Stimulated activated CD4-positive, alpha-beta T cell treated with anti-CD3 and anti-CD28 coated beads, Interleukin-12 subunit alpha, Interleukin-12 subunit beta, amount 100 ng/mL, for 4 hours (primary cell): Measurements from ENCODE around the gene EPHA1.

Experiments used
- DNase-seq: peaks from one replicate; pipeline ENCODE4 v3.0.0-alpha.2; 2020

Gene EPHA1

DNA sequence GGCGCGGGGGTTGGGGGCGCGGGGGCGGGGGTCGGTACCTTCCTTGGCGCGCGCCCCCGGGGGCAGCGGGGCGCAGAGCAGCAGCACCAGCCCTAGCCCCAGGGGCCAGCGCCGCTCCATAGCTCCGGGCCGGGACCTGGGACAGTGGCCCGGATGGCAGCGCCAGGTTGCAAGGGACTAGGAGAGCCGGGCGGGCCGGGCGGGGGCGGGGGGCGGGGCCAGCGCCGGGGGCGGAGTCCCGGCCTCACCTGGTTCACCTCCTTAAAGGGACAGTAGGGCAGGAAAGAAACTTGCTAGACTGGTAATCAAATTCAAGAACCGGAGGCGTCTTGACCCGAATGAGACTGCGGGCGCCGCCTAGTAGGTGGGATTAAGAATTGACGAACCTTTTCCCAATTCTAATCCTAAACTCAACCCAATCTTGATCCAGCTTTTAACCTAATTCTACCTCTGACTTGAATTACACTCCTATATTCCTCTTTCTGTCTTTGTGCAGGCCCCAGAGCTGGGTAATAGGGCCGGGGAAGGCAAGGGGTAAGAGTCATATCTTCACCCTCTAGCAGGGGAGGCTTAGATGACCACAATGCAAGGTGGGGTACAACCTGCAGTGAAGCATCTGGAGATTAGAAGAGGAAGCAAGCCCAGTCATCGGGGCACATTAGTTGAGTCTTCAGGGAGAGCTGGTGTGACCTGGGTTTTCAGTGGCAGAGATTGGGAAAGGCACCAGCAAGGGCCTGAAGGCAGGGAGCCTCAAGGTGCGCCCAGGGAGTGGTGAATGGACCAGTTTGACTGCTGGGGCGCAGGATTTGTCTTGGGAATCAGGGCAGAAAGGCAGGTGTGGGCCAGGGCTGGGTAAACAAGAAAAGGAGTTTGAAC lies at the start of gene EPHA1:
Gene EPHA1 (minus strand): TSS at position 171 of the 876 bp plus-strand sequence. CDS start 51 bp downstream, at position 120.
- DNase-seq = peak; percentile 40

DNA sequence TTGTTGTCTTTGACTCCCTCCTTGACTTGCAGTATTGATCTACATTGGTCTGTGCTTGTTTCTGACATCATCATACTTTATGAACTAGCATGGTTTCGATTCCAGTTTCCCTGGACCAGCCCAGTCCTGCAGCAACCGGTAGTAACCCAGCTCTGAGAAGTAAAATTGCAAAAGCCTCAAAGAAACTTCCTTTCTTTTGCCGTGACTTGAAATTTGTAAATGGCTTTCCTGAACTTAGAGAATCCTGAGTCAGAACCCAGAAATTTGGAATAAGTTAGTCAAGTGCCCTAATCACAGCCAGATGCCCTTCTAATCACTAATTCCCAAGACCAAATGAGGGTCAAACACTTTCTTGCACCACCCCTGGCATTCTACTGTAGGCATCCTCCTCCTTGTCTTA lies 49.6 kb upstream of the EPHA1 start:
- no peak for DNase-seq

DNA sequence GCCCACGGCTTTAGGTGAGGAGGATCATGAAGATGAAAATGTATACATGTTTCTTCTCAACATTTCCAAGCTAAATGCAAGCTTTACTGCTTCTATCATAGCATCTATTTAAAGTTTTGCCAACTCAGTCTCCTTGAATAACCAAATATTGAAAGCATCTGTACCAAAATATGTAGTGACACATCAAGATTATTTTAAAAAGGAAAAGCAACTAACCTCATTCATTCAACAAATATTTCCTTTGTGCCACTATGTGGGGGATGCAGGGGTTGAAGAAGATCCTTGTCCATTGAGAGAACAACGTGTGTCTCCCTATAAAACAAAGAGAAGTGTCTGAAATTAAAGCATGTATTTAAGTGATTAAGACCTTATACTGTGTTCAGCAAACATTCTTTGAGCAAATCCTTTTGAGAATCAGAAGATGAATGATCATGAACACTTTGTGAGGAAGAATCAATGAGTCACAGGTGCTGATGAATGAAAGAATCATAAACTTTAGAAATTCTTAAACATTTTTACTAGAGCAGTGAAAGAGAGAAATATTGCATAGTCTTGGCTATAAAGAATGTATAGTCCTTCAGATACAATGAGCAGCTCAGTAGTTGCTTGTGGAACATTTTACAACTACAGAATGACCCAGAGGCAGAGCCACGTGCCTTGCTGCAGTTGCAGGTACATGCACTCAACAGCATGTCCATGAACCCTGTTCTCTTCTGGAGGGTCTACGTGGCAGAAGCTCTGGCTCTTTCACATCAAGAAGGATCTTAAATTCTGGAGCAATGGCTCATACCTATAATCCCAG lies 48.5 kb upstream of the EPHA1 start:
- no peak for DNase-seq

DNA sequence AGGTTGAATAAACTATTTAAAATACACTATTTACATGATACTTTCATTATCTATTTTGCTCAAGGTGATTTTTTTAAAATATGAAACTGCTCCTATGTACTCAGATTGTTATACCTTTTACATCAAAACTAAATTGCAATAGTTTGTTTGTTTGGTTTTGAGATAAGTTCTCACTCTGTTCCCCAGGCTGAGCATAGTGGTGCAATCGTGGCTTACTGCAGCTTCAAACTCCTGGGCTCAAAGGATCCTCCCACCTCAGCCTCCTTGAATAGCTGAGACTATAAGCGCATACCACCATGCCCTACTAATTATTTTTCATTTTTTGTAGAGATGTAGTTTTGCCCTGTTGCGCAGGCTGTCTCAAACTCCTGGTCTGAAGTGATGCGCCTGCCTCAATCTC lies 47.3 kb upstream of the EPHA1 start:
- no peak for DNase-seq

DNA sequence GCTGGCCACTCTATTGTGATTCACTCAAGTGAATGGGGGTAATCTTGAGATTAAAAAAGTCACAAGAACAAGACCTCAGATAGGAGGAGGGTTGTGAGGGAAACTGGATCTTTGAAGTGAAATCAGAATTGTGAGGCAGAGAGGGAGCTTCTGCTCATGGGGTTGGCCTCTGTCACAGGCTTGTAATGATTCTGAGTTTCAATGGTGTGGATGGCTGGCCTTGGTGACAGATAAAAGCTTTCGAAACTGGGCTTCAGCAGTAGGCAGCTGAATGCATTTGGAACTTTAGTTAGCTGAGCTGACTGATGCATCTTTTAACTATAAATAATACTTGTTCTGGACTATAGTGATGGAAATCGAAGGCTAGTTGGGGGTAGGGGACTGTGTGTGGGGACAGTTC lies 46.8 kb upstream of the EPHA1 start:
- no peak for DNase-seq

DNA sequence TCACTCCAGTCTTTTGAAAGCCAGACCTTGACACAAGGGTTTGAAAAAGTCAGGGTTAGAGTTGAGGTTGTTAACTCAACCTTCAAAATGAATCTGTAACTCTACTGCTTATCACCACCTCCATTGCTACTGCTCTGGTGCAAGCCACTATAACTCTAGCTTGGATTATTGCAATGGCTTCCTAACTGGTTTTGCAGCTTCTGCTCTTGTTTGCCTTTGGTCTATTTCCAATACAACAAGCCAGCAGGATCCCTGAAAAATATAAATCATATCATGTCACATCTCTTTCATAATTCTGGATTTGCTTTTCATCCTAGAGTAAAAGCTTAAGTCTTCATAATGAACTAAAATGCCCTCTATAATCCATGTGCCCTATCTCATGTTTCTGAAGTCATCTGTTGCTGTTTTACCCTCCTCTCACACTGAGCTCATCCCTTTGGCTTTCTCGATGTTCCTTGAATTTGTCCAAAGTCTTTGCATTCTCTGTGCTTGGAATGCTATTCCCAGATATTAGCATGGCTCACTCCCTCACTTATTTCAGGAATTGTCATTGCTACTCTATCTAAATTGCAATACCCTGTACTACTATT lies 45.5 kb upstream of the EPHA1 start:
- DNase-seq = no peak

DNA sequence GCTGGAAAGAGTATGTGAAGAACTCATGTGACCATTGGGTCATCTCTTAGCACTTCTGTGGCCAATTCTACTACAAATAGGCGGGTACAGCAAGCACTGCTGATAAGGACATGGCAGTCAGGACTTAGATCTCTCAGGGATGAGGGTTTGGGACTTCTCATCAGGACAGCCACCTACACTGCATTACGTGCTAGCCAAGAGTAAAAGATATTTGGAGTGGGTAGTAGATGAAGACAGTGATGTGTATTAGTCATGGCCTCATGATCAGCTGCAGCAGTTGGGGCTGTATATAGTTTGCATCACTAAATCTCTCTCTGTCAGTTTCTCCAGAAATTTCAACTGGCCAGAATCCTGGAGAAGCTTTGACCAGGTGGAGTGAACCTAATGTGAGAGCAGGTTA lies 43.8 kb upstream of the EPHA1 start:
- DNase-seq = no peak

DNA sequence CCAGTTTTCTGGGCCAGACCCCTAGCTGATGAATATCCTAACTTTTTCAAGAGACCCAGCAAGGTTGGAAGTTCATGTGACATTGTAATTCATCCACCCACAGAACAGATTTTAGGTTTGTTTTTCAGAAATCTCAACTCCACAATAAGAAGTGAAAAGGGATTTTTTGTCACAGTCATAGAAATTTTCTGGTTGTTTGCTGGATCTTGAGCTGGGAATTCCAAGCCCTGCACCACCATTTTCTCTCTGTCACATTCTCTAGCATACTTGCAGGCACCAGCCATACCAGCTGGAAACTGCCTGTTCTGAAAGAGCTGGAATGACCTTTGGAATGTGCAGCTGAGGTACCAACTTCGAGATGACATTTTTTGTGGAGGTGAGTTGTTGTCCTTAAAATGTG lies 43.1 kb upstream of the EPHA1 start:
- no peak for DNase-seq

DNA sequence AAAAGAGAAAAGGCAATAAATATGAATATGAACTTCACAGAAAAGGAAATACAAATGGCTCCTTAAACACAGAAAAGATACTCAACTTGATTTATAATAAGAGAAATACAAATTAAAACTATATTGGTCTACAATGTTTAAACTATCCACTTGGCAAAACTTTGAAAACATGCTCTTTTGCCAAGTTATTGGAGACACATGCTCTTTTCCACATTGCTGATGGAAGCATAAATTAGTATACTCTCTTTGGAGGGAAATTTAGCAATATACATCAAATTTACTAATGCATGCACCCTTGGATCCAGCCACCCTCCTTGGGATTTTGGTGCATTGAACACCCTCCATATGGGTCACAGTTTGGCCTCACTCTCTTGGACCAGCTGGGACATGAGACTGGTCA lies 42.5 kb upstream of the EPHA1 start:
- no peak for DNase-seq

DNA sequence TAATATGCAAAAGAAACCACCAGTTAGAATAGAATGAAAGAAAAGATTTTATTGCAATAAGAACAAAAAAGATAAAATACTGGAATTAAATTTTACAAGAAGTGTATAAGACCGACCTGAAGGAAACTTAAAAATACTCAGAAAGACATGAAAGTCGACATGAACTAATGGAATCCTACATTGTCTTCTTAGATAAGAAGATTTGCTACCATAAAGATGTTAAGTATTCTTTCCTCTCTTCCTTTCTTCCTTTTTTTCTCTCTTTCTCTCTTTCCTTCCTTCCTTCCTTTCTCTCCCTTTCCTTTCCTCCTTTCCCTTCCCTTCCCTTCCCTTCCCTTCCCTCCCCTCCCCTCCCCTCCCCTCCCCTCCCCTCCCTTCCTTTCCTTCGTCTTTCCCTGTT lies 41.1 kb upstream of the EPHA1 start:
- DNase-seq = no peak

DNA sequence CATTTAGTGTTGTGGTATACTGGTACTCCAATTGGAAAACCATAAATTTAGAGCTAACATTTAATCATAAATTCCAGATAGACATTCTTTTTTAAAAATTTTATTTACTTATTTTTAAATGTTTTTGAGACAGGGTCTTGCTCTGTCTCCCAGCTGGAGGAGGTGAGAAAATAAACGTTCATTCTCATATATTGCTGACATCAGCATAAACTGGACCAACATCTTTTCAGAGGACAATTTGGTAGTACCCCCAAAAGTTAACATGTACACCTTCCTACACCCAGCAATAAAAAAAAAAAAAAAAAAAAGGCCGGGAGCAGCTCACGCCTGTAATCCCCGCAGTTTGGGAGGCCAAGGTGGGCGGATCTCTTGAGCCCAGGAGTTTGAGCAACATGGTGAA lies 39.8 kb upstream of the EPHA1 start:
- DNase-seq = no peak

DNA sequence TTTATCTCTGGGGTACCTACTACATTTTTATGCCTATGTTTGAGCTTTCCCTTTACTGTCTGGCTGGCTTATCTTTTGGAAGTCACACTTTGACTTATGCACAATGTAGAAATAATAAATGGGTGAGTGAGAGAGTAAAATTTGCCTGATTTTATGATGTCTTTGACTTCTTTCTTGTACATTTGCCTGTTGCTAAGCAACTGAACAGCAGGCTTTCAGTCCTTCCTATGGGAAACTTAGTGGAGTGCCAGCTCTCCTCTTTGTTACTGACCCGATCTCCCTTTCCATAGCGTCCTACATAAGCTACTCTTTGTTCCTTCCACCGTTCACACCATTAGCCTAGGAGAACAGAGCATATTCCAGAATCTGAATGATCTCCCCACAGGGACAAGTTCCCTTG lies 38.8 kb upstream of the EPHA1 start:
- DNase-seq = no peak

DNA sequence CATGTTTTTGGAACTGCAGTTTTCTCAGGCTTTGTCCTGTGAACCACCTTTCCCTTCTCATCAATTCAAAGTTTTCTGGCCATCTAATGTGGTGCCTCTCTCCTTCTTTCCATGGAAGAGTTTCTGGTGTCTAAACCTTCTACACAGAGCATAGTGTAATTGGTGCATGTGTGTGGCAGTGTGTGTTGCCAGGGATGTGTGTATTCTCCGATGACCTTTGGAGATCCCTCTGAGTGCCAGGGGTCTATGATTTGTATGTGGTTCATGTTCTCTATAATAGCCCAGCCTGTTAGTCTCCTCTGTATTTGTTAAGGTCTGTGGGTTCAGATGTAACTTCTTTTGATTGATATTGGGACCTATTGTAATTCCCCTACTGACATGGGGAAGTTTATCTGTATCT lies 36.1 kb upstream of the EPHA1 start:
- no peak for DNase-seq

DNA sequence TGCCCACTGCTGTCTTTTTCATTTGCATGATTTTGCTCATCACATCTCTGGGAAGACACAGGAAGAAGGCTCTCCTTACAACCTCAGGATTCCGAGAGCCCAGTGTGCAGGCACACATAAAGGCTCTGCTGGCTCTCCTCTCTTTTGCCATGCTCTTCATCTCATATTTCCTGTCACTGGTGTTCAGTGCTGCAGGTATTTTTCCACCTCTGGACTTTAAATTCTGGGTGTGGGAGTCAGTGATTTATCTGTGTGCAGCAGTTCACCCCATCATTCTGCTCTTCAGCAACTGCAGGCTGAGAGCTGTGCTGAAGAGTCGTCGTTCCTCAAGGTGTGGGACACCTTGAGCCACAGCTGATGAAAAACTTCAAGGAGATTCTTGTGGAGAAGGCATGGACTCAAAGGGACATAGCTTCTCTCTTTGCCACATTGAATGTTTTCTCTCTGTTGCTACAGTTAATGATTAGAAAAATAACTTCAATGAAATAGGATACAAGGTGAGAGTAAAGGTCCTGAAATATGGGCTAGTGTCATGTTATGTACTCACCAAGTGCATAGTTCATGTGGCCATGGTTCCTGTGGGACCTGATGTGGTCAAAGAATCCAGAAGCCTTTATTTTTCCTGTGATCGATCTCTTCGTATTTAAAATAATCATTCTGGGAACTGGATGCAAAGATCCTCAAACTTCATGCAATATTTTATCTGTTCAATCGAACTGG lies 35.6 kb upstream of the EPHA1 start:
- no peak for DNase-seq

DNA sequence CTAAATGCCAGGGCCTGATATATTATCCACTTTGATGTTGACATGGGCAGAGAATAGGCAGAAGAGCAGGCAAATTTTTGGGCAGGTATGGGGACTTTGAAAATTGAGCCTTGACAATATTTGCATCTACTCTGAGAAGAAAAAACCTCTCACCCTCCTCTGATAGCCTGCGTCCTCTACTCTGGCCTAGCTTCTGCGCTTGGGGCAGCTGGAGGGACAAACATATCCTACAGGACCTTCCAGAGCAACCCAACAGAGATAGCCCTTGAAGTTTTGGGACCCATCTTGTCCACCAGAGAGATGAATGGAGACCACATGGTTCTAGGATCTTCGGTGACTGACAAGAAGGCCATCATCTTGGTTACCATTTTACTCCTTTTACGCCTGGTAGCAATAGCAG lies 34.5 kb upstream of the EPHA1 start, which contains the start of gene TAS2R60:
Gene TAS2R60 (plus strand): TSS at position 301 of the 400 bp plus-strand sequence. CDS start 0 bp downstream, at position 301.
- no peak for DNase-seq

DNA sequence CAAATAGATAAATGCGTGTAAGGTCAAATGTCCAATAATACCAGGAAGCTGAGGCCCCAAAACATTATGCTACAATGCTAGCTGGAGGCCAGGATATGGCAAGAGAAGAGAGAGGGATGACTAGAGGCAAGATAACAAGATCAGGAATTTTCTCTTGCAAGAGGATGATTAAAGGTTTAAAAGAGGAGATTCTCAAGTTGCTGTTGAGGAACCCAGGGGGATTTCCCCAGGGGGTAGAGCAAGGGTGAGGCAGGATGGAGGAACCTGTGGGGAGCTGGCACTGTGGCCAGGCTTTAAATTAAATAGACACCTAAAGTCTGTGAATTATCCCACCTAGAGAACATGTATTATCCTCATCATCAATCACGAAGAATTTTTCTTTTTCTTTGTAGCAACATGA lies 31.2 kb upstream of the EPHA1 start:
- DNase-seq = no peak

DNA sequence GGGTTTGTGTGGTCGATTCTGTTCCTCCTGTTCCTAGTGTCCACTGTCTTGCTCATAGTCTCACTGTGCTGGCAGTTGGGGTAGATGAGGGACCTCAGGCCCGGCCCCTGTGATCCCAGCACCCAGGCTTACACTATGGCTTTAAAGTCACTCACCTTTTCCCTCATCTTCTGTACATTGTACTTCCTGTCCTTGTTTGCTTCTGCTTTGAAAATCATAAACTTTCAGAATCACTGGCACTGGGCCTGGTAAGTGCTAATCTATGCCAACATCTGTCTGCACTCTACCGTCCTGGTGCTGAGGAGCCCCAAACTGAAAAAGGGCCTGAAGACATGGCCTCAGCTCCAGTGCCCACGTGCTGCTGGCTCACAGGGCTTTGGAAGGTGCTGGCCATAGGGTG lies 28.9 kb upstream of the EPHA1 start:
- DNase-seq = no peak

DNA sequence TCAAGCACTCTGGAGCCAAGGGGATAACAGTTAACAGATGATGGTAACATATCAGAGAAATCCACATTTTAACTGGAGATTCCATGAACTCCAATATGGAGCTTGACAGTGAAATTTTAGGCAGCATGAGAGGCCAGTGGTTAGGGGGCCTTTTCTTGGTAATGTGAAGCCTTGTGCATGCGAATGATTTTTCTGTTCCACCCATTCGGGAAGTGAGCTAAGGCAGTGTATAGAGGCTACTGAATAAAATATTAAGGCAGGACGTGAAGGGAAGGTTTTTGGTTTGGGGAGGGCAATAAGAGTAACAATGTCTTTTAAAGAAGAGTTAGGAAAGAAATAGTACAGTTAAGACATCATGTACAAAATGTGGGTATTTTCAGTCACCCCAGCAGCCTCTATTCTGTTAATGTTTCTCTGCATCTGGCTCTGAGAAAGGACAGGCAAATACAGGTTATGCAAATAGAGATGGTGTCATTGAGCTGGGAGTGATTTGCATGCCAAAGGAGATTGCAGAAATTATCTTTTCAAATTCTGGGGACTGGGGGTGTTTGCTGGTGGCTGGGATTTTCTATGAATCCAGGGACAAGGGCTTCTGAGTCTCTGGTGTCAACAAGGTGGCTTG lies 27.8 kb upstream of the EPHA1 start:
- DNase-seq = no peak

DNA sequence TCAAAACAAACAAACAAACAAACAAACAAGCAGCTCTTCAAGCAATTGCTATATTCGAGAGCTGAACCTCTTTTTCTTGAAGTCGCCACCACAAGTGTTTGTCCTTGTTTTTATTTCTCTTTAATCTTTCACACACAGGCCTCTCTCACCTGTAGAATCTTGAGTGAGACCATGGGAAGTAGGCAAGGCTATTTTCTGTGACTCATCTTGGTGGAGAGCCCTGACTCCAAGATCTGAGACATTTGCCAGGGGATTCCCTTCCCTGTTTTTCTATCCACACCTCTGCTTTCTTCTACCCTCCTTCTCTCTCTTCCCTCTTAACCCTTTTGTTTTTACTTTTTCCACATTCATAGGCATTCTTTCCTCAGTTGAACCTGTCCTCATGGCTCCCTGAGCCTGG lies 26.6 kb upstream of the EPHA1 start:
- no peak for DNase-seq

DNA sequence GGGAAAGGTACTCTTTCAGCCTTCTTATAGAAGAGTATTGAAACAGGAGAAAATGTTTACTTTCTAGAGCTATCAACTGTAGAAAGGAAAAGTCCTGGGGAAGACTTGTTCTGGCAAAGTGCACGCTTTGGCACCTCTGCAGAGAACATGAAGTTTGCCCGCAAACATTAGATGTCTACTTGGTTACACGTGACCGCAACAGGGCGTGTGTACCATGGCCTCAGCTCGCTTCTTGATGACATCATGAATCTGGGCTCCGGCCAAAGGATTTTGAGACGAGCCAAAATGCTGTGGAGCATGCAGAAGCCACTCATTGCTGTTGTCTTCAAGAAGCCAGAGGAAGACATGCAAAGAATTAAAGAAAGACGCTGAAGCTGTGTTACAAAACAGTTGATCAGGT lies 26.0 kb upstream of the EPHA1 start:
- DNase-seq = no peak

DNA sequence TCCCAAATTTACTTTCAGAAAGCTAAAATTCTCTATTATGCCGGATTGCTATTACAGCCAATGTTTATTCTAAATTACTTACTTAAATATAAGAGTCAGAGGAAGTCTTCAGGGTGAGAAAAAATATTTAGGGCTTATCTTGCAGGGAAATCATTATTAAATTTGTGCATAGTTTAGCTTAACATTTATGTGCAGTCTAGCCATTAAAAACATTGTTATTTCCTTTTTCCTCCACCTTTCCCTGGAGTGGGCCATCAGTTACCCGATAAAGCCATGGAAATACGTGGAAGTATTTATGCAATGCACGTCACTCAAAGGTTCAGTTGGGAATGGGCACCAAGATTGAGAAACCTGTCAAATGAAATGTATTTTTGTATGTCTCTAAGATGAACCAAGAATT lies 25.1 kb upstream of the EPHA1 start:
- no peak for DNase-seq

DNA sequence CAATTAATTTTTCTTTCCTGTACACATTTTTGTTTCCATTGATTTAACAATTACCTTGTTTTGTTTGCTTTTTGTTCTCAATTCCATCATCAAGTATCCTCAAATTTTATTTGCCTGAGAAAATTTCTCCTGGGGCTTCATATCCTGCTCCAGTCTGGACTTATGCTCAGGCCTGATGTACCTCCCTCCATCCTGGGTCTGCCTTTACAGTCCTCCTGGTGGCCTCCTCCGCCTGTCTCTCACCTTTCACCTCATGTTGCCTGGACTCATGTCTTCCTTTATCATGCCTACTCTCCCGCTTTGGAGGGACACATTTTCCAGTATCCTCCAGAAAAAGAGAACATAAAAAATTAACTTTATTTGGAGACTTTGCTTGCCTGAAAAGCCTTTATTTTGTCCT lies 22.5 kb upstream of the EPHA1 start:
- no peak for DNase-seq
